ENCODE results near the gene PRCC.

Gene PRCC

GRCh38 chr1:156816561-156817328, 49.4 kb downstream of the PRCC start, which contains the start of gene SH2D2A:
SH2D2A (minus strand) TSS chr1:156816848; CDS start chr1:156816708, 140 bp downstream.
- peak; percentile 86 for DNase-seq

GRCh38 chr1:156821801-156822200, 54.5 kb downstream of the PRCC start:
- no peak for DNase-seq

DNA sequence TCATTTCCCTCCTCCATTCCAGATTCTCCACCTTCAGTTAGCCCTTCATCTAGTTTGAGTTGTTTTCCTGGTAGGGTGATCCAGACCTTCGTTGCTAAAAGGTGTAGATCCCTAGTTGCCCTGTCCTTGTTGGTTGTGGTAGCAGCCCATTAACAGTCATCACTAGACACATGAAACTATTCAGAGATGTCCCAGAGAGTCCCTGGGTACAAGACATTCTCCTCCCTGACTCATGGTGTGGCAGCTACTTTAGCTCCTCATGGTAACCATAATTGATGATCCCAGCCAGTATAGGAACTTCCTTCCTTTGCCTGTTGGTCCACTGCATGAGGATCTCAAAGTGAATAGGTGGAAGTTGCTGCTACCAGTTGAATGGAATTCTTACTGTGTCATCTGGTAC, 55.3 kb downstream of the PRCC start:
- no peak for DNase-seq

- no peak for DNase-seq
These were observed 56.0 kb downstream of the PRCC start for GRCh38 chr1:156823210-156823790.

DNA sequence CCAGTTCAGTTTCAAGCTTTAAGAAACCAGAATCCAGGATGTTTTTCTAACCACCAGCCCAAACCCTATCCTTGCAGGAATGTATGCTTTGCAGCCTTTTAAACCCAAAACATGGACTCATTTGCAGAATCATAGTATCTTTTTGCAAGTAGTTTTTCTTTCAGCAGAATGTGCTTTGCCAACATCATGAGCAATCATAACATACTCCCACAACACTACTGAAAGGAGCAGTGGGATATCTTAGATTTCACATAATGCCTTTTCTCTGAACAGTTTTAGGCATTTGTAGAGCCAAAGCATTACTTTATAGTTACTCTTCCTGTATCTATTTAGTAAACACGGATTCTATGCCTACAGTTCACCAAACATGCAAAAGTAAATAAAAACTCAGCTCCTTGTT, 59.3 kb downstream of the PRCC start:
- DNase-seq = no peak

DNA sequence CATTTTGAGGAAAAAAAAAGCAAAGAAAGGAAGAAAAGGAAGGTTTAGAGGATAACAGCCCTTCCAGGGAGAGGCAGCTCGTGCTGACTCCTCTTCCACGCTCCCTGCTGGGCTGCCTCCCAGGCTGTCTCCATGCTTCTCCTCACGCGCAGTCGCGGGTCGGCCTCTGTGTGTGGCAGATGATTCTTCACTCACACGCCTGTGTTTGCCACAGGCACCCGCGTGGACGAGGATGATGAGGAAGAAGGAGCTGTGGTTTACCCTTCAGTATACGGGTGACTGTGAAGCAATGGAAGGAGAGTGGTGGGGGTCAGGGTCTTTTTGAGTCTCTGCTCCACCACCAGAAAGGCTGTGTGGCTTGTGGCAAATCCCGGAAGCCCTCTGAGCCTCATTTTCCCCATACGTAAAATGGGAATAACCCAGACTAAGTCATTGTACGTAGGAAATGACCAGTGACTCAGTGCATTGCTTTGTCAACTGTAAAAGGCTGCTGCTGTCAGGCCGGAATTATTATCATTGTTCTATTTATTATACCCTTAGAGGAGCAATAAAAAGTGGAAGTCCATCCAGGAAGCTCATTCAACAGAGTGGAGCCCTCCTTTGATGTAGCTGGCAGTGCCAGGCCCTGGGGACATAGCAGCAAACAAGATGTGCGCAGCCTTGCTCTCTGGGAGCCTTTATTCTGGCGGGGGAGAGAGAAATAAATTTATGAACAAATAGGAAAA, 61.2 kb downstream of the PRCC start:
- DNase-seq = no peak

DNA sequence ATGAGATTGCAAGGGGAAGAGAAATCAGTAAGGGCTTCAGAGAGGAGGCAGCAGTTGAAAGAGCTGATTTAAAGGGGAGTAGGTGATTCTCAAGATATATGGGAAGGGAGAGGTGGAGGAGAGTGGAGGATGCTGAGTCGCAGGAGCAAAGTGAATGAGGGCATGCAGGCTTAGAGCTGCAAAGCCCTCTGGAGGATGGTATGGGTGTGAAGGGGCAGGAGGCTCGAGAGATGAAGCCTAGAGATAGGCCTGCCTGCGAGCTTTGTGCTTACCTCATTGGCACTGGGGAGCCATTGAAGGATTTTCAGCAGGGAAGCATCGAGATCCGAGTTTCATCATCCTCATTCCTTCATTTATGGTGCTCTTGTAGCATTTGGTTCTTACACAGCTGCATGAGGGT, 65.1 kb downstream of the PRCC start:
- DNase-seq = no peak

DNA sequence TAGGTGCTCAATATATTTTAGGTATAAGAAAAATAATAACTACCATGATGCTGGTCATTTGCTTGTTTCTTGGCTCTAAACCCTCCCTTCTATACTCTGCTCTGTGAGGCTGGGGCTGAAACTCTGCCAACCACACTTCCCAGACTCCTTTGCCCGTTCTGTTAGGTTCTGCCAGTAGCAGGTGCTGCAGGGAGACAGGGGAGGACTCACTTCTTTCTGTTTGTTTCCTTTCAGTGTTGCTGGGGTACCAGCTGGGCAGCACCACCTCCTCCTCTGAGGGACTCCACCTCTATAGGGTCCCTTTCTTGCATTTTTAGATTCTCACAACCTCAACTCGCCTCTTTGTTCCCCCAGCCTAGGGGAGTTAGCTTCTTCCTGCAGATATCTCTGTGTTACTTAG, 66.3 kb downstream of the PRCC start:
- no peak for DNase-seq

DNA sequence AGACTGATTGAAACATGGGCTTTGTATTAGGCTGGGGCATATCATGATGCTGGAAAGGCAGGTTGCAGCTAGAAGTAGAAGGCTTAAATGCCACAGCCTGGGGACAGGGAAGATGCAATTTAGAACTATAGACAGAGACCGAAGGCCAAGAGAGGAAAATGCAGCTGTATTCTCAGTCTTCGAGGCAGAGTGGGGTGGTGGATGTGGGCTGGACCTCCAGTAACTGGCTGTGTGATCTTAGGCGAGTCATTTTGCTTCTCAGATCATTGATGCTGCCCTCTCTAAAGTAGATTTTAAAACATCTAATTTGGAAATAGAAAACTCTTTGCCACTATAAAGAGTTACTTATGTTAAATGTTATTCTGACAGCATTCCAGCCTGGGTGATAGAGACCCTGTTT, 67.0 kb downstream of the PRCC start:
- no peak for DNase-seq

DNA sequence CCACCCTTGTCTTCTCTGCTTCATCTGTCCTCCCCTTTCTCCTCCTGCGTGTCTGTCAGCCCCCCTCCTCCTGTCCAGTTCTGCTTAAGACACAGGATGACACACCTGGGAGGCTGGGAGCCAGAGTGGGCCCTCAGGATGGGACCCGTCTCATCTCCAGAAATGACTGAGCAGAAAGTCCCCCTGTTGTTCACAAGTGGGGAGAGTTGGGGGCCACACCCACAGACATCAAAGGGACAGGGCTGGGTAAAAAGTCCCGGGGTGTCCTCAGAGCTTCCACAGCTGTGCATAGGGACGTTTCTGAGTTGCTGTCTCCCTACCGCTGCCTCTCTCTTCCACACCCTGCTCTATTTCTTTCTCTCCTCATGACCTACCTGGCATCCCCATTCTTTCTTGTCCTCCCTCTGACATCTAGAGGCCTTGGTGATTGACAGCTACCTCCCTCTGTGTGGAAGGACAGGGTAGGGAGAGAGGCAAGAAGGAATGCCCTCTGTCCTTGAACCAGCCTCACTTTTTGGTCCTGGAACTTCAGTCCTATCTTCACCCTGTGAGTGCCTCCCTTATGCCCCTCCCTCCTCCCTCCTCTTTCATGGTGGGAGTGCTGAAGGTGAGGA, 68.8 kb downstream of the PRCC start:
- DNase-seq = no peak

DNA sequence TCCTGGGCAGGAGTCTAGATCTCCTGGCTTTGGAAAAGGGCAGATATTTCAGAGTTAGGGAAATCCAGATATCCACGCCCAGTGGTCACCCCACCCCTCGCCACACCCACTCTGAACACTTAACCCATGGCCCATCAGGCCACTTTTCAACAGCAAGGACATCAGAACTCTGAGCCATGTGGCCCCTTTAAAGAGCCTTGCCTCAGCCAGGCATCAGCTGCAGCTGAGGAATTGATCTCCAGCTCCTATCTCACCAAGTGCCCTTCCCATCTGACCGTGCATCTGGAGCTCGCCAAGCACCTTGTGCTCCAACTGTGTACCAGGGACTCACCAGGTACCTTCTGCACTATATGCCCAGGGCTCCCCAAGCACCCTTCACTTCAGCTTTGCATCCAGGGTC, 69.6 kb downstream of the PRCC start:
- DNase-seq = no peak

DNA sequence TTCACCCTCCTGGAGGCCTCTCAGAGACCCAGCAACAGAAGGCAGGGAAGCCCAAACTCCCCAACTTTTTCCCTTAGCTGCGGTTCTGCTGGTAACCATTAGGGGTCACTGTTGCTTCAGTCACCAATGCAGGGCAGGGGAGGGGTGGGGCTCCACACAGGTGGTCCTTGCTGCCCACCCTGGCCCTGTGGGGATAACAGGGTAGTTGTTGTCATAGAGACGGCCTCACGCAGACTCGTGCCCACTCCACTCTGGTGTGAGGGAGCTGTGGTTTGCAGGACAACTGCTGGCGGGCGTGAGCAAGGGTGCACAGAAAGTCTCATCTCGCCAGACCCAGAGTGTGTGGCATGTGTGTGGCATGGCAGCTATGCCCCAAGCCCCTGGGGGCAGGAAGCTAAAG, 71.6 kb downstream of the PRCC start:
- peak; percentile 61 for DNase-seq

DNA sequence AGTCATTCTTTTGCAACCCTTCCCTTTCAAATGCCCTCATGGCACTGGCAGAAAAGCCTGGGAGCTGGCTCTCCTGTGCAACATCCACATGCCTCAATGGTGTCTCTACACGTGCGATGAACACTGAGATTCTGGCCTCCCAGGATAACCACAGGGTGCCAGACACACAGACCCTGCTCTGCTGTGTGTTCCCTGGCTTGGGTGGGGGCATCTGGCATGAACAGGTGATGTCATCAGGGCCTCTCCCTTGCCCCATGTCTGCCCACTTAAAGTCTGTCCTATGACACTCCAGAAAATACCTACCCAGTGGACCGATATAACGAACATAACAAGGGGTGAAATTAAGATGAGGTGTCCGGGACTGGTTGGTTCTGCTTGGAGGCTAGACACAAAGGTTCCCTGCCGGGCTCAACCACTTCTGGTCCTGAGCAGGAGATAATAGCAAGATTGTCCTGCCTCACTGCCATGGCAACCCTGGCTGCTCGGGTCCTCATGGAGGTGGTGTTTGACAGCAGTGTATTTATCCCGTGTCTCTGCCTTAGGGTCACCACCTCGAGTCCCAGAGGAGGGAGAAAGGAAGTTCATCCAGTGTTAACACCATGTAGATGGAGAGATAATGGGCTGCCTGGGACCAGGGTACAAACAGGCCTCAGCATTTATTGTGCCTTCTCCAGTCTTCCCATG, 72.2 kb downstream of the PRCC start:
- DNase-seq = no peak

DNA sequence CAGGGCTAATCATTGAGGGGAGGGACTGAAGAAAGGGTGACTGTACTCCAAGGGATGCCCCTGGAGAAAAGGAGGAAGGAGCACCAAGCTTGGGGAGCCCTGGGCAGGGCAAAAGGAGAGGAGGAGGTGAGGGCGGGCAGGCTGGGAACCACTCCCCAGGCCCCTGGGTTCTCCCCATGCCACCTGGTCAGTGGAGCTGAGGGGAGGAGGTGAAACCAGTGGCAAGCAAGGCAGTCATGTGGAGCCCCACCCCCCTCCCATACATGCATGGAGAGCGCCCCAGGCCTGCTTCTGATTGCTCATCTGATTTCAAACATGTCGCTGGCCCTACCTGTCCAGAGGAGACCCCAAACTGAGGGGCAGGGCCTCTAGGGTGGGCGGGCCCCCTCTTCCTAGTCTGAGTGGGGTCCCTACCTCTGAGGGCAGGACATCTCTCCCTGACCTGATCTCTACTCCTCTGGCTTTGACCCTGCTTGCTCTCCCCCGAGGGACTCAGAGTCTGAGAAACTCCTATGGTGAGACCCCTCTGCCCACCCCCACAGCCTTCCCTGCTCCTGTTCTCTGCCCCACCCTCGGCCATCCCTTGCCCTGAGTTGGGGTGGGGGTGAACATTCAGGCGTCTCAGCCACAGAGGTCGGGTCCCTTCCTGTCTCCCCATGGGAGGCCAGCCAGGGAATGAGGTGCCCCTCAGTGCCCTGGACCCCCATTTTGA, 73.0 kb downstream of the PRCC start:
- no peak for DNase-seq

DNA sequence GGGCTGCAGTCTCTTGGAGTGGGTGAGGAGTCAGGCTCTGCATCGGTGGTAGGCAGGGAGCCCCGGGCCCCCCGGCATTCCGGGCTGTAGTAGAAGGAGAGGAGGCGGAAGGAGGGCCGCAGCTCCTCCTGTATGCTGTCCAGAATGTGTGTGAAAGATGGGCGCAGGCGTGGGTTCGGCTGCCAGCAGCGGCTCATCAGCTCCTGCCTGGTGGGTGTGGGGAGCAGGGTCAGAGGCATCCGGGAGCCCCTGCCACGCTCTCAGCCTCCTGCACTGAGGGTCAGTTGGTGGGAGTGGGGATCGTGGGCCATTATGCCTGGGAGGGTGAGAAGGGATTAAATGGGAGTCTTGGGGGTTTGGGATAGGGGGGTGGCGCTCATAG, 73.6 kb downstream of the PRCC start:
- no peak for DNase-seq

- DNase-seq = no peak
These were observed 74.0 kb downstream of the PRCC start for GRCh38 chr1:156841295-156841855.

DNA sequence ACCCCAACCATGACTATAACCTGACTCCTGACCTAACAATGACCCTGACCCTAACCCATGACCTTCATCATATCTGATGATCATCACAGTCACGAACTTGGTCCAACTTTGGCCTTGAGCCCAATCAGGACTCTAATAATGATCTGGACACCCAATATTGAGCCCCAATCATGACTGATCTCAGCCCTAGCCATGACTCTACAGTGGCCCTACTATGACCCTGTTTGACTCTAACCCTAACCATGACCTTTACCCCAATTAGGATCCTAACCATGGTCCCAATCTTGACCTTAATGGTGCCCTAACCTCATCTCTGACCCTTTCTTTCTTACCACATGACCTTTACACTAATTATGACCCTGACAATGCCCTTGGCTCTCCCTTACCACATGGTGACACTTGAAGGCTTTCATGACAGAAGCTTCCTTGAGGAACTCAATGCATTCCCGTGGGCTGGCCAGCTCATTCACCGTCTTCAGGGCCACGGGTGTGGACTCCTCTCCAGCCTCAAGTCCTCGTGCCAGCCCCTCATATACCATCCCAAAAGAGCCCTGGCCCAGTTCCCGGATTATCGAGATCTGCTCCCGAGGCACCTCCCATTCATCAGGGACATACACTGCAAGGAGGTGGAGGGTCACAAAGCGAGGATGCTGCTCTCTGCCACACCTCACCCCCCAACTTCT, 75.4 kb downstream of the PRCC start:
- no peak for DNase-seq

DNA sequence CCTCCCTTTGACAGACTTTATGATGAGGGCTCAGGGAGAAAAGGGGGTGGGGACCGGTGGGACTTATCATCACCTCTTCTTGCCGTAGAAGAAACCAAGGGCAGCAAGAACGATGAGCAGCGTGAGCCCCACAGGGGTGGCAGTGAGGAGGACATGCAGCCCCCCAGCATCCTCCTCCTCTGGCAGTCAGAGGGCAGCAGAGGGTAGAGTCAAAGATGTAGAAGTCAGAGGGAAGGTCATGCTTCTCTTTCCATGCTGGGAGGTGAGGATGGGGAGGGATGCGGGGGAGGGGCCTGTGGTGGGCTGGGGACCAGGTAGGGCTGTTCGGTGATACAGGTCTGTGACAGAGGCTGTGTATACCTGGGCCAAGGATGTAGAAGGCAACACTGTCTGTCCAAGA, 76.8 kb downstream of the PRCC start:
- no peak for DNase-seq

DNA sequence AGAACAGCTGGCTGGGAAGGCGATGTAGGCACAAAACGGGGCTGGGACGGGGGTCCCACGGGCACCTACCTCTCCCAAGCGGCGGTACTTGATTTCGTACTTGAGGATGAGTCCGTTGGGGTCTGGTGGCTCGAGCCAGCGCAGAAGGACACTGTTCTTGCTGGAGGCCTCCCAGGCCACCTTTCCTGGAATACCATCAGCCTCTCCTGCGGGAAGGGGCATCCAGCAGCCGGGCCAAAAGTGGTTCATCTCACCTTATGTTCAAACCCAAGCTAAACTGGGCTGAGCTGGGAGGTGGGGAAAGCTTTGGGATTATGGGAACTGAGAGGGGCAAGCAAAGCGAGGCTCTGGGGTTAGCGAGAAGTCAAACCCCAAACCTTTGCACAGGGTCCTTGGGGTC, 77.3 kb downstream of the PRCC start:
- DNase-seq = no peak

GRCh38 chr1:156845055-156845952, 78.0 kb downstream of the PRCC start:
- DNase-seq = peak; percentile 68

Data from hematopoietic multipotent progenitor cell treated with erythropoietin and hydrocortisone succinate and interleukin-3 and kit ligand, for 6 days (in vitro differentiated cells).